Ascending aorta (tissue), 2 donors: ENCODE results near the gene DIDO1. TPM values are rescaled to one million over a fixed set of nuclear protein-coding genes. Genes with fewer than 3 reads are reported as not detected.
"Not testable (repeated sequence)": the region's sequence is repeated elsewhere in the genome, so short reads cannot be mapped to it uniquely, and the experiment has no call there.

Experiments
- DNase-seq, 2 donors: peaks; one replicate each; pipeline ENCODE4 v3.0.0-alpha.2; 2019; ENCODE audit warnings: low spot score in 2 of 2
- H3K27ac ChIP-seq, 2 donors: fragments of 200-600 bp; sonication (generic); one replicate each; pipeline ENCODE4 v1.5.1; 2016 to 2017; ENCODE audit warnings: mild to moderate bottlenecking in 1 of 2
- H3K27me3 ChIP-seq: fragments of 200-600 bp; sonication (generic); one replicate; pipeline ENCODE4 v1.5.1; 2017
- H3K36me3 ChIP-seq, 2 donors: fragments of 200-600 bp; sonication (generic); one replicate each; pipeline ENCODE4 v1.5.1; 2016
- H3K4me1 ChIP-seq, 2 donors: fragments of 200-600 bp; sonication (generic); one replicate each; pipeline ENCODE4 v1.5.1; 2016 to 2017; ENCODE audit warnings: mild to moderate bottlenecking in 1 of 2
- H3K4me3 ChIP-seq, 2 donors: fragments of 200-600 bp; sonication (generic); one replicate each; pipeline ENCODE4 v1.5.1; 2016 to 2017; ENCODE audit warnings: mild to moderate bottlenecking in 1 of 2
- H3K9me3 ChIP-seq, 2 donors: fragments of 200-600 bp; sonication (generic); one replicate each; pipeline ENCODE4 v1.5.1; 2016
- intact Hi-C: fragments of 100-400 bp; cut with DNase I; formaldehyde crosslinking; loops from one replicate; pipeline ENCODE4 v1.15.1; 2023
- total RNA-seq: library from RNA; depleted of rRNA; stranded (reverse); fragments of >200 nt; gene quantifications from one replicate; pipeline ENCODE4 v1.1.0, GENCODE V29; 2016
- TF ChIP-seq, protein P1 (sequence below), 3 experiments: fragments of 200-600 bp in 2 of 3; fragments of 450-650 bp in 1 of 3; sonication (generic) in 2 of 3; IDR thresholded peaks; one replicate each; pipeline ENCODE4 v1.5.1; 2016 to 2019; ENCODE audit warnings: antibody characterized with exemption in 3 of 3, mild to moderate bottlenecking in 1 of 3, moderate library complexity in 1 of 3

Gene DIDO1
- total RNA-seq, 1 donor from 2014 or later, result 42.4 TPM

DNA sequence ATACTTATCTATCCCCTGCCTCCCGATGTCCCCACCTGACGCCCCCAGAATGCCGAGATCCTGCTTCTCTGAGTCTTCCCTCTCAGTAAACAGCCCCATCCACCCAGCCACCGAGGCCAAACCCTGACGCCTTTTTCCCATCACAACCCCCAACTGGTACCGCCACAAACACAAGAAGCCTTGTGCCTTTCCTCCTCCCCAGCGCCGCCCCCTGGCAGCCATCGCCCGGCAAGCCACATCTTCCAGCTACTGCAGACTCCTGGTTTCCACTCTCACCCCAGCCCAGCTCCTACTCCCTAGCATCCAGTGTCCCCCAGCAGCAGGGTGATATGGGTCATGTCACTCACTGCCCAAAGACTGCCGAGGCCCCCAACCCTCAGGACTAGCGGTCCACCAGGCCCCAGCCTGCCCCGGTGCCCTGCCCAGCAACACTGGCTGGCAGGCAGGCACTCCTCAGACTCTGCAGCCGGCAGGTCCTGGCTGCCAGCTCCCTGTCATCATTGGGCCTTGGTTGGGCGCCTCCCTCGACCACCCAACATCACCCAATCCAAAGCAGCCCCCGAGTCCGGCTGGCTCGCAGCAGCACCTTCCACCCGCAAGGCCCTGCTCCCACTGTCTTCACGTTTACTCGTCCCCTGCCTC lies 75.9 kb downstream of the DIDO1 start:
- Histone ChIP-seq H3K4me3 (no peak overlapping the region), H3K36me3 (peaks cover 5 to 27% of the 10 kb centered on the region in 2 donors), H3K27me3 (no peaks in the 10 kb centered on the region), H3K4me1 (no peaks in the 10 kb centered on the region), H3K9me3 (no peaks in the 10 kb centered on the region), H3K27ac (no peak overlapping the region)
- intact Hi-C loops, result no loop called here
- no peak for DNase-seq
- TF ChIP-seq, protein P1, sequence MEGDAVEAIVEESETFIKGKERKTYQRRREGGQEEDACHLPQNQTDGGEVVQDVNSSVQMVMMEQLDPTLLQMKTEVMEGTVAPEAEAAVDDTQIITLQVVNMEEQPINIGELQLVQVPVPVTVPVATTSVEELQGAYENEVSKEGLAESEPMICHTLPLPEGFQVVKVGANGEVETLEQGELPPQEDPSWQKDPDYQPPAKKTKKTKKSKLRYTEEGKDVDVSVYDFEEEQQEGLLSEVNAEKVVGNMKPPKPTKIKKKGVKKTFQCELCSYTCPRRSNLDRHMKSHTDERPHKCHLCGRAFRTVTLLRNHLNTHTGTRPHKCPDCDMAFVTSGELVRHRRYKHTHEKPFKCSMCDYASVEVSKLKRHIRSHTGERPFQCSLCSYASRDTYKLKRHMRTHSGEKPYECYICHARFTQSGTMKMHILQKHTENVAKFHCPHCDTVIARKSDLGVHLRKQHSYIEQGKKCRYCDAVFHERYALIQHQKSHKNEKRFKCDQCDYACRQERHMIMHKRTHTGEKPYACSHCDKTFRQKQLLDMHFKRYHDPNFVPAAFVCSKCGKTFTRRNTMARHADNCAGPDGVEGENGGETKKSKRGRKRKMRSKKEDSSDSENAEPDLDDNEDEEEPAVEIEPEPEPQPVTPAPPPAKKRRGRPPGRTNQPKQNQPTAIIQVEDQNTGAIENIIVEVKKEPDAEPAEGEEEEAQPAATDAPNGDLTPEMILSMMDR (IDR thresholded peaks at IDR 0.05), result no peak

DNA sequence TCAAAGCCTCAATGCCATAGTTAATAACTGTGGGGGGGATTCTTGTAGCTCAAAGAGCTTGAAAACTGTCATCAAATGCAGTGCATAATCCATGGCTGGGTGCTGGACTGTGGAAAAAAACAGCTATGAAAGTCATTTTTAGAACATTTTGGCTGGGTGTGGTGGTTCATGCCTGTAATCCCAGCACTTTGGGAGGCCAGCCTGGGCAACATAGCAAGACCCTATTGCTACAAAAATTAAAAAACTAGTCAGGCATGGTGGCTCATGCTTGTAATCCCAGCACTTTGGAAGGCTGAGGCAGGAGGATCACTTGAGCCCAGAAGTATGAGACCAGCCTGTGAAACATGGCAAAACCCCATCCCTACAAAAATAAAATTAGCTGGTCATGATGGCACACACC lies 76.9 kb downstream of the DIDO1 start:
- Histone ChIP-seq H3K27ac (no peak overlapping the region), H3K4me3 (no peak overlapping the region), H3K36me3 (peaks cover 6 to 30% of the 10 kb centered on the region in 2 donors), H3K27me3 (no peaks in the 10 kb centered on the region), H3K9me3 (no peaks in the 10 kb centered on the region), H3K4me1 (no peaks in the 10 kb centered on the region)
- intact Hi-C loops, result no loop called here
- TF ChIP-seq, protein P1 (IDR thresholded peaks at IDR 0.05), result no peak
- DNase-seq, result no peak

DNA sequence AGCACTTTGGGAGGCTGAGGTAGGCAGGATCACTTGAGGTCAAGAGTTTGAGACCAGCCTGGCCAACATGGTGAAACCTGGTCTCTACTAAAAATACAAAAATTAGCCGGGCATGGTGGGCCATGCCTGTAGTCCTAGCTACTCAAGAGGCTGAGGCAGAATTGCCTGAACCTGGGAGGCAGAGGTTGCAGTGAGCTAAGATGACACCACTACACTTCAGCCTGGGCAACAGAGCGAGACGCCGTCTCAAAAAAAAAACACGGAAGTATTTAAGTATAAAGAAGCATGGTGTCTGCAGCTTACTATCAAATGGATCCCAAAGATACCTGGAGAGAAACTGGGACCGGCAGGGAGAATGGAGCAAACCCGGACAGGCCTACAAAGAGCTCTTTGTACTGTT lies 77.4 kb downstream of the DIDO1 start:
- H3K27ac ChIP-seq, intact Hi-C loops, DNase-seq, H3K9me3 ChIP-seq, H3K4me1 ChIP-seq, H3K27me3 ChIP-seq, H3K4me3 ChIP-seq: not testable (repeated sequence)
- H3K36me3 ChIP-seq, result peaks cover 6 to 27% of the 10 kb centered on the region in 2 donors

DNA sequence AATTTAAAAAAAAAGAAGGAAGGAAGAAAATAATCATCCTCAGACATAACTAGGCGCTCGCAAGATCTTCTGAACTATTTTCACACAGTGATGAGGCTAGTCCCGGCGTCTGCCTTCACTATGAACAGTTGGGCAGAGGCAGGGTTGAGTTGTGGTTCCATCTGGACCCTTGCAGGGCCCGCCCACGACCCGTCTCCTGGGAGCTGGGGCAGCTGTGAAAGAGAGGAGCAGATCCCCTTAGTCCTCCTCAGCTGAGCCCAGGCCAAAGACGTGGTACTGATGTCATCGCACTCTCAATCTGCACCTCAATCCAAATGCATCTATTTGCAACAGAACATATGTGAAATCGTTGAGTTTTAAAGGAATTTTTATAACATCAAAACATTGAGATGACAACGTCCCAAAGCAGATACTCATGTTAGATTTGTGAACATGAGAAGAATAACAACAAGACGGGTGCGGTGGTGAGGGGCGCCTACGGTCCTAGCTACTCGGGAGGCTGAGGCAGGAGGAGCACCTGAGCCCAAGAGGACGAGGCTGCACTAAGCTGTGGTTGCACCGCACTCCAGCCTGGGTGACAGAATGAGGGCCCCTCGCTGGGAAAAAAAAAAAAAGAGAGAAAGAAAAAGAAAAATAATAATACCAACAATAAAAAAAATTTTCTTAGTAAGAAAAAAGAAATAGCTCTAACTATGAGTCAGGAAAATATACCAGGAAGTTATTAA lies 80.0 kb downstream of the DIDO1 start:
- TF ChIP-seq, protein P1 (IDR thresholded peaks at IDR 0.05), result no peak
- Histone ChIP-seq H3K27me3 (no peaks in the 10 kb centered on the region), H3K27ac (no peak overlapping the region), H3K36me3 (peaks cover 3 to 9% of the 10 kb centered on the region in 2 donors), H3K9me3 (no peaks in the 10 kb centered on the region), H3K4me3 (no peak overlapping the region), H3K4me1 (no peaks in the 10 kb centered on the region)
- intact Hi-C loops, result no loop called here
- no peak for DNase-seq

DNA sequence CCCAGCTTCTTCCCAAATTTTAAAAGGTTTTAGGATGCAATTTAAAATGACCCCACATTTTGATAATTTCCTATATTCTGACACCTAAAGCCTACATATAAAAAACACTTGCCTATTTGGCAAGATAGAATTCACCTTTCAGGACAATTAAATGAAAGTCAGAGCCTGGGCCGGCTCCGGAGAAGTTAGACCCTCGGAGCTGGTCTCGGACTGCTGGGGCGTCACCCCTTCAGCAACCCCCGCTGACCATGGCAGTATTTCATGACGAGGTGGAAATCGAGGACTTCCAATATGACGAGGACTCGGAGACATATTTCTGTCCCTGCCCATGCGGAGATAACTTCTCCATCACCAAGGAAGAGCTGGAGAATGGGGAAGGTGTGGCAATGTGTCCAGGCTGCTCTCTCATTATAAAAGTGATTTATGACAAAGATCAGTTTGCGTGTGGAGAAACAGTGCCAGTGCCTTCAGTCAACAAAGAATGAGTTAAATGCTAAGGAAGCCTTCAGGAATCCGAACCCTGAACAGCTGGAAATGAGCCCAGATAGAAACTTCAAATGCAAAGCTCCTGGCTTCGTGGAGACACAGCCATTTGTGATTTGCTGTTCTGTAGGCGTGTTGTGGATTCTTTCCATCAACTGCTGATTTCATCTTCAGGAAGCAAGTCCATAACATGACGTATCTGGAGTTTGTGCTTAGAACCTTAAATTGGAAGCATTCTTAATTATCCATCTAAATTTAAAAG lies 80.7 kb downstream of the DIDO1 start:
- H3K27ac ChIP-seq, result no peak overlapping the region
- H3K9me3 ChIP-seq, result no peaks in the 10 kb centered on the region
- DNase-seq, result no peak
- no peaks in the 10 kb centered on the region for H3K27me3 ChIP-seq
- peaks cover 3 to 9% of the 10 kb centered on the region in 2 donors for H3K36me3 ChIP-seq
- no peaks in the 10 kb centered on the region for H3K4me1 ChIP-seq
- intact Hi-C loops, result no loop called here
- H3K4me3 ChIP-seq, result no peak overlapping the region
- TF ChIP-seq, protein P1 (IDR thresholded peaks at IDR 0.05), result no peak

DNA sequence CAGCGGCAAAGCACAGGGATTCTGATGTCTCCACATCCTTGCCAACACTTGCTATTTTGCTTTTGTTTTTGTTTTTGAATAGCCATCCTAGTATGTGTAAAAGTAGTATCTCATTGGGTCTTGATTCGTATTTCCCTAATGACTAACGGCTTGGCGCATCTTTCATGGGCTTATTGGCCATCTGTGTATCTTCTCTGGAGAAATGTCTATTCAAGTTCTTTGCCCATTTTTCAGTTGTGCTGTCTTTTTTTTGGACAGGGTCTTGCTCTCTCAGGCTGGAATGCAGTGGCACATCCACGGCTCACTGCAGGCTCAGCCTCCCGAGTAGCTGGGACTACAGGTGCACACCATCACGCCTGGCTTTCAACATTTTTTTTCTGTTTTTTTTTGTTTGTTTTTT lies 82.1 kb downstream of the DIDO1 start:
- peaks cover 3 to 9% of the 10 kb centered on the region in 2 donors for H3K36me3 ChIP-seq
- no peak for DNase-seq

More for the DNA sequence above, 82.1 kb downstream of the DIDO1 start:
- Histone ChIP-seq H3K27me3 (no peaks in the 10 kb centered on the region), H3K4me3 (no peak overlapping the region), H3K4me1 (no peaks in the 10 kb centered on the region), H3K9me3 (no peaks in the 10 kb centered on the region), H3K27ac (no peak overlapping the region)
- intact Hi-C loops, result no loop called here
- TF ChIP-seq, protein P1 (IDR thresholded peaks at IDR 0.05), result no peak
